Sigmoid colon (tissue), 7 donors: Measurements from ENCODE around the gene GABARAPL1. TPM values are rescaled to one million over a fixed set of nuclear protein-coding genes. Genes with fewer than 3 reads are reported as not detected.

Experiments
- polyA plus RNA-seq, 3 donors: library from polyadenylated mRNA; stranded (reverse); fragments of 200-250 nt; gene quantifications; one replicate each; pipeline ENCODE4 v1.2.3, GENCODE V29; 2013
- total RNA-seq, 4 donors: library from RNA; depleted of rRNA; stranded (reverse); fragments of >200 nt; gene quantifications; one replicate each; pipeline ENCODE4 v1.1.0, GENCODE V29; 2016
- donor health status: healthy with polysubstance abuse.
- donor health status: Bipolar disorder and iron deficiency.
- donor health status: healthy.

GABARAPL1 gene
- total and polyA plus RNA-seq, 7 donors = 38.3 to 122 (median 78.5) TPM

Other genes with a start within 250 kb of the GABARAPL1 start
- gene CLEC12A, start 241.5 kb upstream of the GABARAPL1 start, total RNA-seq = 1 to 10 TPM in 2 of 4 donors, under 1 TPM in 1, not detected in 1; 0.82 to 8.3 (median 1.4) TPM
- 1 to 10 TPM in 2 of 3 donors, not detected in 1; 2.4 to 2.9 TPM for gene CLEC12A, start 241.5 kb upstream of the GABARAPL1 start, polyA plus RNA-seq
- not detected for gene CLEC1B, start 213.8 kb upstream of the GABARAPL1 start, total RNA-seq
- gene CLEC1B, start 213.8 kb upstream of the GABARAPL1 start, polyA plus RNA-seq = not detected
- not detected for gene CLEC12B, start 202.2 kb upstream of the GABARAPL1 start, total RNA-seq
- gene CLEC12B, start 202.2 kb upstream of the GABARAPL1 start, polyA plus RNA-seq = under 1 TPM in 1 of 3 donors, not detected in 2; 0.12 TPM
- not detected for gene CLEC9A, start 182.2 kb upstream of the GABARAPL1 start, total RNA-seq
- gene CLEC9A, start 182.2 kb upstream of the GABARAPL1 start, polyA plus RNA-seq = 1 to 10 TPM in 1 of 3 donors, under 1 TPM in 1, not detected in 1; 0.46 to 1.5 TPM
- gene CLEC1A, start 113.9 kb upstream of the GABARAPL1 start, total RNA-seq = 1 to 10 TPM; 1.1 to 4.8 (median 2.3) TPM
- 1 to 10 TPM in 1 of 3 donors, not detected in 2; 2.0 TPM for gene CLEC1A, start 113.9 kb upstream of the GABARAPL1 start, polyA plus RNA-seq
- gene CLEC7A, start 82.7 kb upstream of the GABARAPL1 start, total RNA-seq = 10 to 100 TPM in 1 of 4 donors, 1 to 10 TPM in 3; 6.1 to 11.1 (median 8.8) TPM
- 10 to 100 TPM in 1 of 3 donors, 1 to 10 TPM in 2; 1.8 to 10.2 (median 9.8) TPM for gene CLEC7A, start 82.7 kb upstream of the GABARAPL1 start, polyA plus RNA-seq
- 1 to 10 TPM in 1 of 4 donors, under 1 TPM in 1, not detected in 2; 0.36 to 3.3 TPM for gene OLR1, start 40.7 kb upstream of the GABARAPL1 start, total RNA-seq
- 1 to 10 TPM in 1 of 3 donors, under 1 TPM in 1, not detected in 1; 0.10 to 1.2 TPM for gene OLR1, start 40.7 kb upstream of the GABARAPL1 start, polyA plus RNA-seq
- gene TMEM52B, start 33.8 kb upstream of the GABARAPL1 start, total RNA-seq = not detected
- 1 to 10 TPM in 1 of 3 donors, under 1 TPM in 1, not detected in 1; 0.12 to 1.2 TPM for gene TMEM52B, start 33.8 kb upstream of the GABARAPL1 start, polyA plus RNA-seq
- gene KLRD1, start 95.0 kb downstream of the GABARAPL1 start, total RNA-seq = 1 to 10 TPM in 2 of 4 donors, under 1 TPM in 2; 0.54 to 3.6 (median 1.2) TPM
- 1 to 10 TPM in 1 of 3 donors, under 1 TPM in 1, not detected in 1; 0.60 to 2.5 TPM for gene KLRD1, start 95.0 kb downstream of the GABARAPL1 start, polyA plus RNA-seq
- 1 to 10 TPM in 2 of 4 donors, under 1 TPM in 1, not detected in 1; 0.33 to 1.8 (median 1.7) TPM for gene KLRK1, start 177.2 kb downstream of the GABARAPL1 start, total RNA-seq
- 10 to 100 TPM in 1 of 3 donors, 1 to 10 TPM in 1, not detected in 1; 2.4 to 16.0 TPM for gene KLRK1, start 177.2 kb downstream of the GABARAPL1 start, polyA plus RNA-seq
- gene KLRC4, start 196.9 kb downstream of the GABARAPL1 start, total RNA-seq = under 1 TPM in 1 of 4 donors, not detected in 3; 0.54 TPM
- gene KLRC4, start 196.9 kb downstream of the GABARAPL1 start, polyA plus RNA-seq = under 1 TPM in 1 of 3 donors, not detected in 2; 0.23 TPM
- gene KLRC3, start 207.7 kb downstream of the GABARAPL1 start, total RNA-seq = not detected
- 1 to 10 TPM in 1 of 3 donors, not detected in 2; 1.8 TPM for gene KLRC3, start 207.7 kb downstream of the GABARAPL1 start, polyA plus RNA-seq
- under 1 TPM in 1 of 4 donors, not detected in 3; 0.49 TPM for gene KLRC2, start 223.1 kb downstream of the GABARAPL1 start, total RNA-seq
- gene KLRC2, start 223.1 kb downstream of the GABARAPL1 start, polyA plus RNA-seq = under 1 TPM in 1 of 3 donors, not detected in 2; 0.74 TPM
- not detected for gene KLRC1, start 240.5 kb downstream of the GABARAPL1 start, total RNA-seq
- gene KLRC1, start 240.5 kb downstream of the GABARAPL1 start, polyA plus RNA-seq = 1 to 10 TPM in 2 of 3 donors, under 1 TPM in 1; 0.69 to 1.8 (median 1.3) TPM